Keratinocyte (primary cell): ENCODE data around the gene SERPINI2. TPM values are rescaled to one million over a fixed set of nuclear protein-coding genes. Genes with fewer than 3 reads are reported as not detected.
A peak's percentile ranks its signal among the peaks of the same experiment; 100 is the strongest.

Source experiments
- DNase-seq: peaks from one replicate; pipeline ENCODE4 v3.0.0-alpha.2; 2011; ENCODE audit warnings: low read depth, missing footprints, low spot score
- FAIRE-seq: peaks from 2 replicates; lab custom pipeline; 2011; peaks lifted over from hg19 to GRCh38; lab: Jason Lieb, UNC
- H2AFZ ChIP-seq: 2 replicates; pipeline ENCODE4 v1.6.0; 2012; ENCODE audit warnings: low read length, control low read depth, inconsistent platforms; ENCODE audit not compliant: control insufficient read depth
- H3K27ac ChIP-seq: 2 replicates; pipeline ENCODE4 v1.5.1; 2011; ENCODE audit warnings: low read length; ENCODE audit not compliant: control insufficient read depth, insufficient read depth
- H3K27me3 ChIP-seq: 3 replicates; pipeline ENCODE4 v1.6.0; 2011; ENCODE audit warnings: low read length; ENCODE audit not compliant: control insufficient read depth, insufficient read depth; ENCODE audit errors: extremely low read depth
- H3K36me3 ChIP-seq, 2 experiments: 2 replicates in 1 of 2; 3 replicates in 1 of 2; pipeline ENCODE4 v1.5.1; 2011; ENCODE audit warnings: low read length in 2 of 2, mild to moderate bottlenecking in 1 of 2; ENCODE audit not compliant: control insufficient read depth in 2 of 2, insufficient read depth in 2 of 2; ENCODE audit errors: extremely low read depth in 1 of 2
- H3K4me1 ChIP-seq: 3 replicates; pipeline ENCODE4 v1.5.1; 2011; ENCODE audit warnings: low read length; ENCODE audit not compliant: control insufficient read depth, insufficient read depth; ENCODE audit errors: extremely low read depth
- H3K4me2 ChIP-seq: 3 replicates; pipeline ENCODE4 v1.6.0; 2011; ENCODE audit warnings: low read depth, low read length; ENCODE audit not compliant: control insufficient read depth, insufficient read depth; ENCODE audit errors: extremely low read depth
- H3K4me3 ChIP-seq, 3 experiments: fragments of 200-600 bp in 1 of 3; sonication (generic) in 1 of 3; 2 replicates in 2 of 3; 3 replicates in 1 of 3; pipeline ENCODE4 v1.5.1; 2011 to 2016; ENCODE audit warnings: low read length in 3 of 3, mild to moderate bottlenecking in 3 of 3, control low read depth in 2 of 3, inconsistent platforms in 1 of 3, low read depth in 1 of 3, mixed read lengths in 1 of 3, mixed run types in 1 of 3, moderate library complexity in 1 of 3; ENCODE audit not compliant: control insufficient read depth in 2 of 3, insufficient read depth in 2 of 3; ENCODE audit errors: extremely low read depth in 1 of 3
- H3K79me2 ChIP-seq: 2 replicates; pipeline ENCODE4 v1.6.0; 2012; ENCODE audit warnings: low read length; ENCODE audit not compliant: control insufficient read depth, insufficient read depth
- H3K9ac ChIP-seq: 3 replicates; pipeline ENCODE4 v1.6.0; 2011; ENCODE audit warnings: low read length; ENCODE audit not compliant: control insufficient read depth, insufficient read depth; ENCODE audit errors: extremely low read depth
- H3K9me1 ChIP-seq: 3 replicates; pipeline ENCODE4 v1.6.0; 2011; ENCODE audit warnings: low read length; ENCODE audit not compliant: control insufficient read depth, insufficient read depth; ENCODE audit errors: extremely low read depth
- H3K9me3 ChIP-seq: 2 replicates; pipeline ENCODE4 v1.5.1; 2012; ENCODE audit warnings: low read depth, low read length; ENCODE audit not compliant: control insufficient read depth
- H4K20me1 ChIP-seq: 3 replicates; pipeline ENCODE4 v1.6.0; 2011; ENCODE audit warnings: low read length; ENCODE audit not compliant: control insufficient read depth, insufficient read depth; ENCODE audit errors: extremely low read depth
- EZH2 ChIP-seq: IDR thresholded peaks from one replicate; pipeline ENCODE4 v1.6.1; 2012; ENCODE audit warnings: inconsistent platforms, mild to moderate bottlenecking, low read length, moderate library complexity
- dilution Hi-C: fragments of 300-500 bp; cut with MboI; formaldehyde crosslinking; loops from one replicate; pipeline ENCODE4 v1.7.0; 2020; ENCODE audit warnings: low sequenced_read_pairs; ENCODE audit not compliant: extremely low pct_ligation_motif_present
- polyA plus RNA-seq, 5 experiments: library from polyadenylated mRNA; depleted of rRNA in 3 of 5; stranded (reverse) in 3 of 5; stranded (forward) in 1 of 5; unstranded in 1 of 5; fragments of >200 nt; gene quantifications; 1 replicate in 1 of 5; 2 replicates in 3 of 5; 3 replicates in 1 of 5; pipeline versions ENCODE4 v1.2.1 to v1.2.3, GENCODE V29; 2011 to 2012; ENCODE audit warnings: missing spikeins in 2 of 5, low read depth in 1 of 5, low replicate concordance in 1 of 5
- TF ChIP-seq, protein P1 (sequence below), 3 experiments: IDR thresholded peaks in 1 of 3; conservative IDR thresholded peaks in 1 of 3; optimal IDR thresholded peaks in 1 of 3; 2 replicates in 2 of 3; 3 replicates in 1 of 3; pipeline versions ENCODE3 to v1.5.1; 2011; ENCODE audit warnings: low read length in 3 of 3, mild to moderate bottlenecking in 3 of 3, moderate library complexity in 2 of 3, control low read depth in 1 of 3, inconsistent platforms in 1 of 3; ENCODE audit not compliant: insufficient read depth in 2 of 3; ENCODE audit errors: extremely low read depth in 1 of 3

The SERPINI2 gene
- polyA plus RNA-seq, 1 donor (not counting 4 experiments of a cell fraction or from before 2014, with no cell fraction given) = not detected

DNA sequence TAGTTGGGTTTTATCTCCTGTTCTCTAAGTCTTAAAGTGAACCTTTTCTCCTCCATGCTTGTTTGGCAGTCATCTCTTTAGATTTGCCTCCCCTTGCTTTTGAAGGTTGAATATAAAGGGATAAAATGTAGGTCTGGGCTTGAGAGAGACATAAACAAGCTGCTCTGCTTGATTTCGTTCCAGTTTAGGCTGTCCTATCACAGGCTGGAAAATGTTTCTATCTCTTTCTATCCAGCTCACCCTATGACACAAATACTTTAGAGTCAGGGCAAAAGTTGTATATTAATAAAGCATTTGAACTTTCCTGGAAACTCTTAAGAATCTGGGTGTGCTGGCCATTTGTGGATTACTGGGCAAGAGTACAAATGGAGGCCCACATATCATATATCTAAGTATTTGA is 64.2 kb downstream of the SERPINI2 start:
- no peak overlapping the region for H3K4me2 ChIP-seq
- FAIRE-seq (no peak), DNase-seq (no peak)
- no peaks in the 10 kb centered on the region for H4K20me1 ChIP-seq
- H3K79me2 ChIP-seq = no peaks in the 10 kb centered on the region
- H3K27me3 ChIP-seq = no peaks in the 10 kb centered on the region
- H2AFZ ChIP-seq = no peak overlapping the region
- dilution Hi-C loops = no loop called here
- TF ChIP-seq, protein P1, sequence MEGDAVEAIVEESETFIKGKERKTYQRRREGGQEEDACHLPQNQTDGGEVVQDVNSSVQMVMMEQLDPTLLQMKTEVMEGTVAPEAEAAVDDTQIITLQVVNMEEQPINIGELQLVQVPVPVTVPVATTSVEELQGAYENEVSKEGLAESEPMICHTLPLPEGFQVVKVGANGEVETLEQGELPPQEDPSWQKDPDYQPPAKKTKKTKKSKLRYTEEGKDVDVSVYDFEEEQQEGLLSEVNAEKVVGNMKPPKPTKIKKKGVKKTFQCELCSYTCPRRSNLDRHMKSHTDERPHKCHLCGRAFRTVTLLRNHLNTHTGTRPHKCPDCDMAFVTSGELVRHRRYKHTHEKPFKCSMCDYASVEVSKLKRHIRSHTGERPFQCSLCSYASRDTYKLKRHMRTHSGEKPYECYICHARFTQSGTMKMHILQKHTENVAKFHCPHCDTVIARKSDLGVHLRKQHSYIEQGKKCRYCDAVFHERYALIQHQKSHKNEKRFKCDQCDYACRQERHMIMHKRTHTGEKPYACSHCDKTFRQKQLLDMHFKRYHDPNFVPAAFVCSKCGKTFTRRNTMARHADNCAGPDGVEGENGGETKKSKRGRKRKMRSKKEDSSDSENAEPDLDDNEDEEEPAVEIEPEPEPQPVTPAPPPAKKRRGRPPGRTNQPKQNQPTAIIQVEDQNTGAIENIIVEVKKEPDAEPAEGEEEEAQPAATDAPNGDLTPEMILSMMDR (optimal IDR thresholded peaks at IDR 0.05 in 1 of 3, IDR thresholded peaks at IDR 0.05 in 1 of 3, conservative IDR thresholded peaks at IDR 0.05 in 1 of 3; ENCODE audit: extremely low read depth in 1 of 3, insufficient read depth in 2 of 3, low read length in 3 of 3) = no peak
- H3K9me3 ChIP-seq = no peaks in the 10 kb centered on the region
- H3K9me1 ChIP-seq = no peaks in the 10 kb centered on the region
- no peak overlapping the region for H3K27ac ChIP-seq
- no peaks in the 10 kb centered on the region for H3K36me3 ChIP-seq
- H3K4me1 ChIP-seq = no peaks in the 10 kb centered on the region
- H3K4me3 ChIP-seq = no peak overlapping the region
- no peak overlapping the region for H3K9ac ChIP-seq

DNA sequence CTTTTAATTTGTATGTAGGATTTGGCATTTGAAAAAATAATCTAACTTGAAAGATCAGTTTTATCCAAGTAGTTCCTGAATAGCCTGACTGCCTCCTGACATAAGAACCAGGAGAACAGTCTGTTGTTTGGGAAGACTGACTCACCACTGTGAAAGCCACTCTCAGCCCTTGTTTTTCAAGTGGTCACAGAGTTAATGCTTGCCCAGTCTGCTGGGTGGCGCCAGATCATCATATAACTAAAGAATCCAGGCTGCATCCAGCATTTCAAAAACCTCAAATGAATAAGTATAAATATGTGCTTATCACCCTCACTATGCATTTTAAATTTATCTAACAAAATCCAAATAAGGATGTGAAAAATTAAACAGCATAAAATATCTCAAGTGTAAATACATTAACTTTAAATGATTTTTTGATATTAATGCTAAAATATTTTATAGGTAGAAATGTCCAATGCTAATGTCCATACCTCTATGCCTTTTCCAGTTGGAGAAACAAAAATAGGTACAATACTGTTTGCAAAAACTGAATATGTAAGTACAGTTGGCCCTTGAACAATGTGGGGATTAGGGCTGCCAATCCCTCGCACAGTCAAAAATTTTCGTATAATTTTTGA is 66.9 kb downstream of the SERPINI2 start:
- no peak overlapping the region for H3K4me3 ChIP-seq
- no peaks in the 10 kb centered on the region for H3K9me1 ChIP-seq
- no peaks in the 10 kb centered on the region for H3K79me2 ChIP-seq
- no peak overlapping the region for H3K27ac ChIP-seq
- no peaks in the 10 kb centered on the region for H3K9me3 ChIP-seq
- H3K4me1 ChIP-seq = no peaks in the 10 kb centered on the region
- peak; percentile 70 for FAIRE-seq
- no peaks in the 10 kb centered on the region for H4K20me1 ChIP-seq
- no peaks in the 10 kb centered on the region for H3K27me3 ChIP-seq
- peak; percentile 26 for DNase-seq
- H3K9ac ChIP-seq = no peak overlapping the region
- no peak overlapping the region for H3K4me2 ChIP-seq
- TF ChIP-seq EZH2 = no peak
- TF ChIP-seq, protein P1 (optimal IDR thresholded peaks at IDR 0.05 in 1 of 3, IDR thresholded peaks at IDR 0.05 in 1 of 3, conservative IDR thresholded peaks at IDR 0.05 in 1 of 3; ENCODE audit: extremely low read depth in 1 of 3, insufficient read depth in 2 of 3, low read length in 3 of 3) = peak; percentile 36 to 58 (median 55)
- H2AFZ ChIP-seq = no peak overlapping the region
- dilution Hi-C loops = no loop called here
- no peaks in the 10 kb centered on the region for H3K36me3 ChIP-seq
